Activated naive CD8-positive, alpha-beta T cell treated with anti-CD3 and anti-CD28 coated beads, Interleukin-2, amount 50 U/mL, for 24 hours (primary cell): Measurements from ENCODE around the gene NYAP2.

Experiments used
- ATAC-seq: fragments of 150-1000 bp; cut with Tn5 transposase; one replicate; pipeline ENCODE4 v1.10.0; 2021
- DNase-seq: peaks from one replicate; pipeline ENCODE4 v3.0.0; 2021
- H3K27ac Mint-ChIP-seq: one replicate; pipeline ENCODE4 v1.8.0; 2021; ENCODE audit warnings: mild to moderate bottlenecking, mixed read lengths
- H3K27me3 Mint-ChIP-seq: one replicate; pipeline ENCODE4 v1.8.0; 2021; ENCODE audit warnings: mixed read lengths
- H3K36me3 Mint-ChIP-seq: one replicate; pipeline ENCODE4 v1.8.0; 2021; ENCODE audit warnings: low read depth, mixed read lengths
- H3K4me1 Mint-ChIP-seq: one replicate; pipeline ENCODE4 v1.8.0; 2021; ENCODE audit warnings: mixed read lengths
- H3K4me3 Mint-ChIP-seq: one replicate; pipeline ENCODE4 v1.8.0; 2021; ENCODE audit warnings: mild to moderate bottlenecking, moderate library complexity, mixed read lengths
- H3K9me3 Mint-ChIP-seq: one replicate; pipeline ENCODE4 v1.8.0; 2021; ENCODE audit warnings: mixed read lengths

Gene NYAP2

DNA sequence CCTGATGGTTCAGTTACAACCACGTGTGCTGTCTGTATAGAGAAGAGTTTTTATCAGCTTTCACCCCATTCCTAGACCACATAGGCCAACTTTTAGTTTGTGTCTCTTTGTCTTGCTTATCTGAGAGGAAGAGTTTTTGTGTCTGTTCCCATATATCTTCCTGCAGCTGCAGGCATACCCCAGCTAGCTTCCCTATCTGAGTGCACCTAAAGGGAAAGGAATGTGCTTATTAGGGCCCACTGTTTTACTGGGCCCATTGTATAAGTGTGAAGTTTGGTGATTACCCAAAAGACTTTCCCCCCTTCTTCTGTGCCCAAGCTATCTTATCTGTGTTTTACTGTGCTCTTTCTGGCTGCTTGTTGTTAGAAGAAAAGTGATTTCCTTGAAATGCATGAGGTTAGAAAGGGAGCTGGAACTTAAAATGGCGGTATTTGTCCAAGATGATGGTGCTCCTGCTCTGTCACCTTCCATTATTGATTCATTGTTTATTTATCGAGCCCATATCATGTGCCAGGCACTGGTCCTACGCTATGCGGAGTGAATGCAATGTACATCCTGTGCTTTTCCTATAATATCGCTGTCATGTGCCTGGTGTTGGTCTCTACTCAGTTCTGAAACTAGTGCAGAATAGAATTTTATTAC lies 57.2 kb downstream of the NYAP2 start:
- no peaks in the 10 kb centered on the region for H3K36me3 Mint-ChIP-seq
- no peak overlapping the region for H3K27ac Mint-ChIP-seq
- peaks cover 4% of the 10 kb centered on the region for H3K27me3 Mint-ChIP-seq
- DNase-seq, result no peak
- no peak for ATAC-seq
- no peaks in the 10 kb centered on the region for H3K4me1 Mint-ChIP-seq
- no peaks in the 10 kb centered on the region for H3K9me3 Mint-ChIP-seq
- no peak overlapping the region for H3K4me3 Mint-ChIP-seq

DNA sequence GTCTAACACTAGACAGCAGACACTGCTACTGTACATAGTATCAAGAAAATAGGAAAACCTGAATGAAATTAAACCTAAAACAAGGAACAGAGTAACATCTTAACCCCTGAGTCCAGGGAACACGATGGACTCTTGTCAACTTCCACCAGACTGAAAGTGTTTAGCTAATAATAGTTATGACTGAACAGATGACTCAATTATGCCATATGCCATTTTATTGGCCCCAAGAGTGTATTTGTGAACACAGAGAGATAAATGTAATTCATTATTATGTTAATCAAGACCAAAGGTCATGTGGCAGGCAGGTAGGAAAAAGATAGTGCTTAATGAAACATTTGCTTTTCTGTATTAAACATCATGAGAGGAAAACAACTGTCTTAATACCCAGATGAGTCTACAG lies 58.0 kb downstream of the NYAP2 start:
- no peak overlapping the region for H3K4me3 Mint-ChIP-seq
- no peak overlapping the region for H3K27ac Mint-ChIP-seq
- no peaks in the 10 kb centered on the region for H3K36me3 Mint-ChIP-seq
- ATAC-seq (no peak), DNase-seq (no peak)
- H3K9me3 Mint-ChIP-seq, result no peaks in the 10 kb centered on the region
- no peaks in the 10 kb centered on the region for H3K4me1 Mint-ChIP-seq
- H3K27me3 Mint-ChIP-seq, result peaks cover 2% of the 10 kb centered on the region

DNA sequence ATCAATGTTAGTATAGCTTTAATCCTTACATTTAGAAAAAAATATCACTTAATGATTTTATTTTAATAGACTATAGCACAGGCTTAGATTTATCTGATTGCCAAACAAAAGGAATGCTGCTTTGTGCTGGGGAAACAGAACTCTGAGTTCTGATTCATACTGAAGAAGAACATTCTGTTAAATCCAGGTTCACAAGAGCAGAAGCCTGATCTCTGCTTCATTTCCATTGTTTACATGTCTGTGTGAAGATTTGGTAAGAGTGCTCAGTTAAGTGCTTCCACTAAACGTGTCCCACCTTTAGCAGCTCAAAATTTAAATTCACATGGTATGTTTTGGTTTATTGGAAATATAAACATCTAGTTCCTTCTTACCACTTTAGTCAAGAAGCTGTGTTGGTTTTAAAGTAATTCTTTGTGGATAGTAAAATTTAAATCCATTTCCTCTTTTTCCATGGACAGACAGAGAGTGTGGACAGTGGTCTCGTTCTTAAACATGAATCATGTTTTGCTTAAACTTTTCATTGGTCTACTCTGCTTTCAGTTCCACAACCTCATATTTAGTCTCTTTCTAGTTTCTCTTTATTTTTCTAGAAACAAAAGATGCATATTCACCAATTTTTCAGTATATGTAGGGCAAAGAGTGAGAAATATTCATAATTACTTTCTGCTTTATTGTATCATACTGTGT lies 59.1 kb downstream of the NYAP2 start:
- no peaks in the 10 kb centered on the region for H3K4me1 Mint-ChIP-seq
- no peak for DNase-seq
- no peaks in the 10 kb centered on the region for H3K27me3 Mint-ChIP-seq
- no peak overlapping the region for H3K27ac Mint-ChIP-seq
- ATAC-seq, result no peak
- H3K36me3 Mint-ChIP-seq, result no peaks in the 10 kb centered on the region
- H3K9me3 Mint-ChIP-seq, result no peaks in the 10 kb centered on the region
- H3K4me3 Mint-ChIP-seq, result no peak overlapping the region

DNA sequence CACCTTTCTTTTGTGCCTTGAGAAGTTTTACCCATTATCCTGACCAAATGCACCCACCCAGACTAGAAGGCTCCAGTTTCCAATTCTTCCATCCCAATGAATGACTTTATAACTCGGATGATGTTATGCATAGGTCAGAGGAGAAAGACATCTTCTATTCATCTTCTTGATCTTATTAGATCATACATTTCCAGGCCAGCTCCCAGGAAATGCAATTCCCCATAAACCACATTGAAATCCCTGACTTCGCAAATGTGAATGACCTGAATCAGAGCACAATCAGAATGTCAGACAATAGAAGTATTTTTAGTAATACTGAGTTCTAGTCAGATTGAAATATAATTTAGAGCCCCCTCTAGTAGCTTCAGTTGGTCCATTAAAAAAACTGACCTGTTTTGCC lies 62.9 kb downstream of the NYAP2 start:
- no peak overlapping the region for H3K27ac Mint-ChIP-seq
- ATAC-seq (no peak), DNase-seq (no peak)
- H3K27me3 Mint-ChIP-seq, result no peaks in the 10 kb centered on the region
- peaks cover 14% of the 10 kb centered on the region for H3K4me1 Mint-ChIP-seq
- no peaks in the 10 kb centered on the region for H3K36me3 Mint-ChIP-seq
- H3K4me3 Mint-ChIP-seq, result no peak overlapping the region
- peaks cover 6% of the 10 kb centered on the region for H3K9me3 Mint-ChIP-seq

DNA sequence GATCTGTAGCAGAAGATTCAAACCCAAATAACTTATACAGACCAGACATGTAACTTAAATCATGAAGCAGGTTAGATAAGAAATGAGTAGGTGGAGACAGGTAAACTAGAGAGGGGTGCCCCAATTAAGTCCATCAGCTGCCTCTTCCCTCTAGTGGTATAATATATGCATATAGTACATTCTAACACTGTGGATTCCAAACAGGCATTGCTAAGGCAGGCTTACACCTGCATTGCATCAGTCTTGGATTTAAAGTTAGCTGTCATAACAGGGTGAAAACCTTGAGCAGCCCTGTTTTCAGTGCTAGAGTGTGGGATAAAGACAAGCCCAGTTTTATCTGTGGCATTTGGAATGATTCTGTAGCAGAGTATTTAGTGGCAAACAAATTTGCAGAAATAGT lies 63.4 kb downstream of the NYAP2 start:
- H3K36me3 Mint-ChIP-seq, result no peaks in the 10 kb centered on the region
- no peak for DNase-seq
- ATAC-seq, result no peak
- peaks cover 10% of the 10 kb centered on the region for H3K9me3 Mint-ChIP-seq
- peaks cover 14% of the 10 kb centered on the region for H3K4me1 Mint-ChIP-seq
- H3K27ac Mint-ChIP-seq, result no peak overlapping the region
- no peaks in the 10 kb centered on the region for H3K27me3 Mint-ChIP-seq
- H3K4me3 Mint-ChIP-seq, result no peak overlapping the region

DNA sequence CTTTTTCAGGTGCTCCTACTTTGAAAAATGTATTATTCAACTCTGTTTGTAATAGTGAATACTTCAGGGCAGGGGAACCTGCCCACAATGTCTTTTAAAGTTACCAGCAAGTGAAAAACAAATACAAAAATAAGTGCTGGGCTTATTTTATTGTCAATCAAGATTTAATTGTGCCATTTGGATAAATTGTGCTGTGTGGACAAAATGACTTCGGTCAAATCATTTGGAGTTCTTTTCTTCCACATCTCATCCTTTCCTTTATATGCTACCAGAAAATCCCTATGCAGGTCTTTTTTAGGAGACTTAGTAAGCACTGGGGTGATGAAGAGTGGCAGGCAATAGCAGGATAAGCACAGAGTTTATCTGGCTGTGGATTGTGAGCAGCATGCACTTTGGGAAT lies 63.9 kb downstream of the NYAP2 start:
- no peak for DNase-seq
- Mint-ChIP-seq H3K4me1 (peaks cover 14% of the 10 kb centered on the region), H3K9me3 (peaks cover 13% of the 10 kb centered on the region), H3K4me3 (no peak overlapping the region), H3K36me3 (no peaks in the 10 kb centered on the region), H3K27ac (no peak overlapping the region), H3K27me3 (no peaks in the 10 kb centered on the region)
- ATAC-seq, result no peak

DNA sequence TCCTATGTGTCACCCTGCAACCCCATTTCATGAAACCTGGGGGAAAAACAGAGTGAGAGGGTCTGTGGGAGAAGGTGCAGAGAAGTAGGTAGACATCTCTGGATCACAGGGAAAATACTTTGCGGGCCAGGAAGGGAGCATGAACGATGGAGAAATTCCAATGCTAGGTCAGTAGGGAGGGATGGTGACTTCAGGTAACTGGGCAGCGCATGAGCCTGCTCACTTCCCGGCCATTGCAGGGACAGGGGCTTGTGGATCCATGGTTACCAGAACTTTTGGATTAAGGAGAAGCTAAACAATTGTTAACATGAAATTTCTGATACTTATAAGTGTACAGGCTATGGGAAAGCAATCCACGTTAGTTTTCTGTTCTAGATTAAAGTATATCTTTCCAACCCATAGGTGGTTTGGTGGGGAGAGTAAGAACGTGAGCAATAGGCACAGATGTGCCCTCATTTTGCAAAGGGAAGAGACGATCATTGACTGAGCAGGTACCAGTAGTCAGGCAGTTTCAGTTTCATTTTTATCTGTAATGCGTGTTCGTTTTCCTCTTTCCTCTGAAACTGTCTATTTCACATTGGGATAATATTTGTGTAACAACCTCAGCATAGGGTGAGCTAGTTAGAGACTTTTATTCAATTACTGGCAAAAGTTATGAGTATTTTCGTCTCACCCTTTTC lies 65.0 kb downstream of the NYAP2 start:
- H3K27ac Mint-ChIP-seq, result no peak overlapping the region
- peaks cover 14% of the 10 kb centered on the region for H3K4me1 Mint-ChIP-seq
- no peaks in the 10 kb centered on the region for H3K36me3 Mint-ChIP-seq
- ATAC-seq, result peak; percentile 86
- no peak for DNase-seq
- no peaks in the 10 kb centered on the region for H3K27me3 Mint-ChIP-seq
- H3K4me3 Mint-ChIP-seq, result peak overlapping the region; percentile 61
- H3K9me3 Mint-ChIP-seq, result peaks cover 15% of the 10 kb centered on the region

DNA sequence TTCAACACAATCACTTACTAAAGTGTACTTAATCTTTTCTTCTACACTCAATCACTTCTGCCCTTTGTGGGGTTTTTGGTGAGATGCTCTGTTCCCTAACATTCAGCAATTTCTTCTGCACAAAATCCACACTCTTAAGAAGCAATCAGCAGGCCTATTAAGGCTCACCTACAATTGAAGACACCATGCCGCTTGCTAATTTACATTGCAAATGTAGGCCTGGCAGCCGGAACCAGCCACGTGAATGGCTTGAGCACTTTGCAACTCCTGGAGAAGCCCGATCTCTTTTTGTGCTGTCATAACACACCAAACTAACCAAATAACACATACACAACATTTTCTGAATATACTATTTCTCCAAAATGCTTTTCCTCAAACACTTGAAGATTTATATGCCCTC lies 66.3 kb downstream of the NYAP2 start:
- Mint-ChIP-seq H3K9me3 (peaks cover 15% of the 10 kb centered on the region), H3K36me3 (no peaks in the 10 kb centered on the region), H3K4me1 (peaks cover 14% of the 10 kb centered on the region), H3K4me3 (no peak overlapping the region), H3K27ac (no peak overlapping the region), H3K27me3 (no peaks in the 10 kb centered on the region)
- ATAC-seq, result no peak
- DNase-seq, result no peak

DNA sequence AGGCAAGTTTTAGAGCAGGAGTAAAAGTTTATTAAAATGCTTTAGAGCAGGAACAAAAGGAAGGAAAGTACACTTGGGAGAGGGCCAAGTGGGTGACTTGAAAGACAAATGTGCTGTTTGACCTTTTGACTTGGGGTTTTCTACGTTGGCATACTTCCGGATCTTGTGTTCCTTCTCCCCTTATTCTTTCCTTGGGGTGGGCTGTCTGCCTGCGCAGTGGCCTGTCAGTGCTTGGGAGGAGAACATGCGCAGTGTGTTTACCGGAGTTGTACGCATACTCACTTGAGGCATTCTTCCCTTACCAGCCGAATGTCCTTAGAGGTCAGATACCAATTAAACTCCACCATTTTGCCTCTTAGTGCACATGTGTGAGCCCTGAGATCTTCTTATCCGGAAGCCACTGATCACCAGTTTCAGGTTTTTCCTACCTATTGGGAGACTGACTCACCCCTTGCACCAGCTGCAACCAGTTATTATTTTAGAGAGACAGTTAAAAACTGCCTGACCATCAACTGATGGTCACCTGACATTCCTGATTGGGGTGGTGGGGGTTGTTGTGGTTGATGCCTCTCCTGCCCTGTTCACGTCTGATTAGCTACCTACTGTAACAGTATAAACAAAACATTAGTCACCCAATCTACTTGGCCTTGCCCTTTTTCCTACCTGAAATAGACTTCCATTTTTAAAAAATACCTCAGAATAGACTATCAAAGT lies 67.5 kb downstream of the NYAP2 start:
- Mint-ChIP-seq H3K4me3 (no peak overlapping the region), H3K27me3 (no peaks in the 10 kb centered on the region), H3K9me3 (peaks cover 15% of the 10 kb centered on the region), H3K4me1 (peaks cover 14% of the 10 kb centered on the region), H3K27ac (no peak overlapping the region), H3K36me3 (no peaks in the 10 kb centered on the region)
- no peak for DNase-seq
- ATAC-seq, result no peak

DNA sequence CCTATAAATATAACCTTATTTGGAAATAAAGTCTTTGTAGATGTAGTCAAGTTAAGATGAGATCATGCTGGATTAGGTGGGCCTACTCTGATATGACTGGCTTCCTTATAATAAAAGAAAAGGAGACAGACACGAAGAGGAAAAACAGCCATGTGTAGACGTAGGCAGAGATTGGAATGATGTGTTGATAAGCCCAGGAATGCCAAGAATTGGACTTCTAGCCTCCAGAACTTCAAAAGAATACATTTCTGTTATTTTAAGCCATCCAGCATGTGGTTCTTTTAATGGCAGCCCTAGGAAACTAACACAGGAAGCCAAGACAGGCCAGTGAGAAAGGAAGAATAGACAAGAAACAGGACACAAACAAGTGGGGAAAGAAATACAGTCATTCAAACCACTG lies 68.6 kb downstream of the NYAP2 start:
- H3K9me3 Mint-ChIP-seq, result peaks cover 15% of the 10 kb centered on the region
- no peak for ATAC-seq
- DNase-seq, result no peak
- no peak overlapping the region for H3K27ac Mint-ChIP-seq
- H3K27me3 Mint-ChIP-seq, result no peaks in the 10 kb centered on the region
- H3K4me3 Mint-ChIP-seq, result no peak overlapping the region
- no peaks in the 10 kb centered on the region for H3K36me3 Mint-ChIP-seq
- H3K4me1 Mint-ChIP-seq, result peaks cover 14% of the 10 kb centered on the region

DNA sequence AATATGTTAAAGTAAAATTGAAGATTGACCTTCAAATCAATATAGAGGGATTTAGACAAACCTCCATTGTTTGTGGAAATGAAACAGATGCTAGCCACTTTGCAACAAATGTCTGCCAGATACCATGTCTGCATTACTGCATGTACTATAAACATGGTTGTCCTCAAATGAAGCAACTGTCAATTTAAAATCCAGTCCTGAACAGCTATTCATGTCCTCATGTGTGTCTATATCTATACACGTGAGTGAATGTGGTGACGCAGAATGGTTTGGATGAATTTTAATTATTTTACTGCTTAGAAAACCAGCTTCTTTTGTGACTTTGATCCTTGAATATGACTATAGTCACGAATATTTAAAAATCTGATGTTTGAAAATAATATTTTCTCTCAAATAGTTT lies 71.5 kb downstream of the NYAP2 start:
- H3K27ac Mint-ChIP-seq, result no peak overlapping the region
- DNase-seq (no peak), ATAC-seq (no peak)
- H3K27me3 Mint-ChIP-seq, result no peaks in the 10 kb centered on the region
- peaks cover 15% of the 10 kb centered on the region for H3K9me3 Mint-ChIP-seq
- no peak overlapping the region for H3K4me3 Mint-ChIP-seq
- H3K36me3 Mint-ChIP-seq, result no peaks in the 10 kb centered on the region
- peaks cover 3% of the 10 kb centered on the region for H3K4me1 Mint-ChIP-seq

DNA sequence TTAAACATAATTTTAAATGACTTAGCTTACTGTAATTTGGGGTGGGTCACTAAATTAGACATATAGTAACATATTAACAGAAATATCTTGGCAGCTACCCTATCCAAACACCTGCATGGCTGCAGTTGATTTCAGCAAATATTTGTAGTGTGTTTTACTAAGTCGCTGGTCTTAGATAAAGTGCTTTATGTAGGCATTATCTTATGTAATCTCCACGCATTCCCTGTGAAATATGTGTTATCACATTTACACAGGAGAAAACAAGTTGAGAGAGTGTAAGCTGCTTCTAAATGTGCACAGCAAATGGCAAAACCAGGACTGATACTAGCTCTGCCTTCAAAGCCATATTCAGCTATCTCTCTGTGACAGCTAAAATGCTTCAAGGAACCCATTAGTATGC lies 72.0 kb downstream of the NYAP2 start:
- Mint-ChIP-seq H3K27ac (no peak overlapping the region), H3K36me3 (no peaks in the 10 kb centered on the region)
- ATAC-seq, result no peak

DNA sequence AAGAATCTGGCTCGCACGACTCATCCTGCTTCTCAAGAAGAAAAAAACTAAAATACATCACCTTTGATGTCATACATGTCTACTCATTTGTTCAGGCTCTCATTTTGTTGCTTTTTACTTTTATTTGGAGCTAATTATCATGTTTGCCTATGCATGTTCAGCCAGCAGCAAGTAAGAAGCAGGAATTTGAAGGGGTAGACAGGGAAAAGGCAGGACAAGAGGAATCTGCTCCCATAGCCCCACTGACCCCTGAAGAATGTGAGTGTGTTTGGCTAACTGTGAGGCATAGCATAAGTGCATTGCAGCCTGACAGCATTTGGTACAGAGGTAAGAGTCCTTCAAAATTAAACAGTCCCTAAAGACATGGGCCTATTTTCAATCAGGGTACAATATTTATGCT lies 72.7 kb downstream of the NYAP2 start:
- H3K4me1 Mint-ChIP-seq, result no peaks in the 10 kb centered on the region
- no peaks in the 10 kb centered on the region for H3K36me3 Mint-ChIP-seq
- no peak overlapping the region for H3K4me3 Mint-ChIP-seq
- H3K9me3 Mint-ChIP-seq, result peaks cover 12% of the 10 kb centered on the region
- no peak overlapping the region for H3K27ac Mint-ChIP-seq
- DNase-seq (no peak), ATAC-seq (no peak)
- no peaks in the 10 kb centered on the region for H3K27me3 Mint-ChIP-seq

More for the DNA sequence above, 72.0 kb downstream of the NYAP2 start:
- Mint-ChIP-seq H3K9me3 (peaks cover 15% of the 10 kb centered on the region), H3K27me3 (no peaks in the 10 kb centered on the region), H3K4me1 (peaks cover 3% of the 10 kb centered on the region), H3K4me3 (no peak overlapping the region)
- DNase-seq, result no peak

DNA sequence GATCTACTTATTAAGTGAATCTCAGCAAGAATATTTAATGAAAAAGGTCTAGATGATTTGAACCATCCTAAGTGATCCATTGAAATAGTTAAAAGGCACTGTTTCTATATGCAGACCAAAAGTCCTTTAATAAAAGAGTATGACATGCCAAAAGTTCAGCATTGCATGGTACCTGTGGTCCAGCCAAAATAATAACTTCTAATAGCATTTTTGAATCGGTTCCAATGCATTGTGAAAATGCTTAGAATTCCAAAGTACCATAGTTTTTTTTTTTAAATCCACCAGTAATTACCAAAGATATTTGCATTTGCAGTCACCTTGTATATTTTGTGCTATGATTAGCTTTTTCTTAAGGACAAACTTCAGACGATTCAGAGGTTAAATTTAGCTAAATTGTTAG lies 79.9 kb downstream of the NYAP2 start:
- no peaks in the 10 kb centered on the region for H3K4me1 Mint-ChIP-seq
- H3K27ac Mint-ChIP-seq, result no peak overlapping the region
- H3K36me3 Mint-ChIP-seq, result no peaks in the 10 kb centered on the region
- no peak overlapping the region for H3K4me3 Mint-ChIP-seq
- peaks cover 5% of the 10 kb centered on the region for H3K27me3 Mint-ChIP-seq
- ATAC-seq (no peak), DNase-seq (no peak)
- no peaks in the 10 kb centered on the region for H3K9me3 Mint-ChIP-seq

DNA sequence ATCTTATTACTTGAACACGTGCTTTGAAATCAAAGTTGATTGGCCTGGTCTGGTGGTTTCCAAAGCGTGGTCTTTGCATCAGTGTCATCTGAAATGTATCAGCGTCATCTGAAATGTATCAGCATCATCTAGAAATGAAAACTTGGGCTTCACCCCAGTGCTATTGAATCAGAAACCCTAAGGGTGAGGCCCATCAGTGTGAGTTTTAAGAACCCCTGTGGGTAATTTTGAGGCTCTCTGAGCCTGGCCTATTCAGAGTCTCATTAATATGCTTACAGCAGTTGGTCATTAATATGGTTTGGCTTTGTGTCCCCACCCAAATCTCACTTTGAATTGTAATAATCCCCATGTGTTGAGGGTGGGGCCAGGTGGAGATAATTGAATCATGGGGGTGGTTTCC lies 85.2 kb downstream of the NYAP2 start:
- H3K27me3 Mint-ChIP-seq, result no peaks in the 10 kb centered on the region
- no peaks in the 10 kb centered on the region for H3K9me3 Mint-ChIP-seq
- H3K36me3 Mint-ChIP-seq, result no peaks in the 10 kb centered on the region
- no peak overlapping the region for H3K4me3 Mint-ChIP-seq
- no peaks in the 10 kb centered on the region for H3K4me1 Mint-ChIP-seq
- DNase-seq, result no peak
- no peak overlapping the region for H3K27ac Mint-ChIP-seq
- ATAC-seq, result no peak
